CD8-positive, alpha-beta memory T cell (primary cell): ENCODE results near the gene CD300H. TPM values are rescaled to one million over a fixed set of nuclear protein-coding genes. Genes with fewer than 3 reads are reported as not detected.

Source experiments
- CTCF ChIA-PET: fragments of 350-600 bp; sonication (Branson Sonifier 250); formaldehyde crosslinking; loops from one replicate; lab custom pipeline; 2021; ENCODE audit warnings: antibody characterized with exemption; lab: Charles Lee
- POLR2A ChIA-PET: fragments of 350-600 bp; sonication (Branson Sonifier 250); formaldehyde crosslinking; loops from one replicate; lab custom pipeline; 2021; ENCODE audit warnings: antibody characterized with exemption; lab: Charles Lee
- DNase-seq, 5 donors: peaks; one replicate each; pipeline versions ENCODE4 v3.0.0 to v3.0.0-alpha.2; 2020 to 2022; ENCODE audit warnings: mixed read lengths in 1 of 5
- H3K27ac ChIP-seq: one replicate; pipeline ENCODE4 v1.7.0; 2013; ENCODE audit warnings: low read depth, mild to moderate bottlenecking, low read length, moderate library complexity
- H3K27me3 ChIP-seq: 2 replicates; pipeline ENCODE4 v1.7.0; 2013; ENCODE audit warnings: low read length, mild to moderate bottlenecking; ENCODE audit not compliant: insufficient read depth, poor library complexity, severe bottlenecking
- H3K36me3 ChIP-seq: 2 replicates; pipeline ENCODE4 v1.7.0; 2013; ENCODE audit warnings: mild to moderate bottlenecking, low read length, moderate library complexity; ENCODE audit not compliant: insufficient read depth
- H3K4me1 ChIP-seq: 2 replicates; pipeline ENCODE4 v1.7.0; 2013; ENCODE audit warnings: mild to moderate bottlenecking, low read length, moderate library complexity; ENCODE audit not compliant: insufficient read depth
- H3K4me3 ChIP-seq: 2 replicates; pipeline ENCODE4 v1.7.0; 2013; ENCODE audit warnings: mild to moderate bottlenecking, low read length
- H3K9me3 ChIP-seq: 2 replicates; pipeline ENCODE4 v1.7.0; 2013; ENCODE audit warnings: mild to moderate bottlenecking, low read length
- H3K27ac Mint-ChIP-seq, 8 donors: one replicate each; pipeline ENCODE4 v1.8.0; 2020 to 2021; ENCODE audit warnings: mixed read lengths in 8 of 8, mild to moderate bottlenecking in 6 of 8, inconsistent platforms in 3 of 8, moderate library complexity in 3 of 8
- H3K27me3 Mint-ChIP-seq, 2 donors: one replicate each; pipeline ENCODE4 v1.8.0; 2020 to 2021; ENCODE audit warnings: mixed read lengths in 2 of 2, mild to moderate bottlenecking in 1 of 2, moderate library complexity in 1 of 2
- H3K36me3 Mint-ChIP-seq, 3 donors: one replicate each; pipeline ENCODE4 v1.8.0; 2020 to 2021; ENCODE audit warnings: mixed read lengths in 3 of 3, inconsistent platforms in 1 of 3, mild to moderate bottlenecking in 1 of 3
- H3K4me1 Mint-ChIP-seq, 3 donors: one replicate each; pipeline ENCODE4 v1.8.0; 2020 to 2021; ENCODE audit warnings: mixed read lengths in 3 of 3, inconsistent platforms in 1 of 3, mild to moderate bottlenecking in 1 of 3
- H3K4me3 Mint-ChIP-seq, 7 donors: one replicate each; pipeline ENCODE4 v1.8.0; 2020 to 2021; ENCODE audit warnings: mixed read lengths in 7 of 7, mild to moderate bottlenecking in 6 of 7, moderate library complexity in 4 of 7, inconsistent platforms in 2 of 7
- H3K9me3 Mint-ChIP-seq, 5 donors: one replicate each; pipeline ENCODE4 v1.8.0; 2020 to 2022; ENCODE audit warnings: mixed read lengths in 5 of 5, mild to moderate bottlenecking in 3 of 5, moderate library complexity in 2 of 5, inconsistent platforms in 1 of 5
- polyA plus RNA-seq: library from polyadenylated mRNA; unstranded; fragments of 300-500 nt; fragmentation: Illumina TruSeq; gene quantifications from one replicate; pipeline ENCODE4 v1.2.3, GENCODE V29; 2021
- total RNA-seq, 2 experiments: library from RNA; stranded (reverse); gene quantifications; one replicate each; pipeline ENCODE4 v1.2.3, GENCODE V29; 2021

CD300H gene
- total RNA-seq (not detected), polyA plus RNA-seq (not detected)

- no peaks in the 10 kb centered on the region for H3K36me3 ChIP-seq
- CTCF ChIA-PET = interaction anchor here (1.7 kb wide), 1 partner anchor 9 kb away, joined by 3 read pairs; no protein-coding TSS in a partner anchor
These were observed at the start of gene CD300H for GRCh38 chr17:74567397-74567796. CD300H (minus strand) TSS chr17:74567509.

GRCh38 chr17:74616696-74617095 is 49.4 kb upstream of the CD300H start:
- no peak overlapping the region for H3K27ac ChIP-seq
- H3K36me3 Mint-ChIP-seq = no peaks in the 10 kb centered on the region
- peaks cover 27 to 58% of the 10 kb centered on the region in 2 donors for H3K27me3 Mint-ChIP-seq
- H3K36me3 ChIP-seq = no peaks in the 10 kb centered on the region
- H3K4me1 ChIP-seq = no peaks in the 10 kb centered on the region
- H3K4me1 Mint-ChIP-seq = peaks cover 0 to 9% (median 6%) of the 10 kb centered on the region in 3 donors
- H3K9me3 ChIP-seq = no peaks in the 10 kb centered on the region
- POLR2A ChIA-PET = no interaction called here
- no peak overlapping the region for H3K4me3 Mint-ChIP-seq
- no peak overlapping the region for H3K27ac Mint-ChIP-seq
- H3K9me3 Mint-ChIP-seq = no peaks in the 10 kb centered on the region
- no peak overlapping the region for H3K4me3 ChIP-seq
- CTCF ChIA-PET = no interaction called here
- no peak for DNase-seq
- H3K27me3 ChIP-seq = peaks cover 8% of the 10 kb centered on the region

More at GRCh38 chr17:74567397-74567796, at the start of gene CD300H:
- H3K4me3 ChIP-seq = no peak within 1 kb of the TSS
- Mint-ChIP-seq H3K36me3 (peaks cover 0 to 3% (median 0%) of the 10 kb centered on the region in 3 donors), H3K4me1 (no peaks in the 10 kb centered on the region), H3K27me3 (peaks cover 25 to 52% of the 10 kb centered on the region in 2 donors), H3K9me3 (no peaks in the 10 kb centered on the region), H3K4me3 (no peak within 1 kb of the TSS), H3K27ac (no peak within 1 kb of the TSS)
- H3K27ac ChIP-seq = no peak within 1 kb of the TSS
- POLR2A ChIA-PET = no interaction called here
- H3K4me1 ChIP-seq = no peaks in the 10 kb centered on the region
- no peaks in the 10 kb centered on the region for H3K9me3 ChIP-seq
- H3K27me3 ChIP-seq = peaks cover 14% of the 10 kb centered on the region
- DNase-seq = no peak

- Histone ChIP-seq H3K27ac (no peak overlapping the region), H3K27me3 (peaks cover 5% of the 10 kb centered on the region), H3K4me1 (no peaks in the 10 kb centered on the region), H3K4me3 (no peak overlapping the region), H3K9me3 (no peaks in the 10 kb centered on the region), H3K36me3 (no peaks in the 10 kb centered on the region)
- no peaks in the 10 kb centered on the region for H3K9me3 Mint-ChIP-seq
- ChIA-PET POLR2A (no interaction called here), CTCF (no interaction called here)
- DNase-seq = no peak
- peaks cover 0 to 9% (median 6%) of the 10 kb centered on the region in 3 donors for H3K4me1 Mint-ChIP-seq
- H3K4me3 Mint-ChIP-seq = no peak overlapping the region
- no peaks in the 10 kb centered on the region for H3K36me3 Mint-ChIP-seq
- H3K27ac Mint-ChIP-seq = no peak overlapping the region
- peaks cover 21 to 37% of the 10 kb centered on the region in 2 donors for H3K27me3 Mint-ChIP-seq
These were observed 44.7 kb upstream of the CD300H start for GRCh38 chr17:74612046-74612445.

GRCh38 chr17:74610108-74610507 is 42.8 kb upstream of the CD300H start:
- Histone ChIP-seq H3K27ac (no peak overlapping the region), H3K9me3 (no peaks in the 10 kb centered on the region), H3K4me1 (no peaks in the 10 kb centered on the region), H3K36me3 (no peaks in the 10 kb centered on the region), H3K4me3 (no peak overlapping the region), H3K27me3 (peaks cover 5% of the 10 kb centered on the region)
- ChIA-PET CTCF (no interaction called here), POLR2A (no interaction called here)
- H3K4me1 Mint-ChIP-seq = peaks cover 0 to 9% (median 6%) of the 10 kb centered on the region in 3 donors
- no peaks in the 10 kb centered on the region for H3K36me3 Mint-ChIP-seq
- H3K4me3 Mint-ChIP-seq = no peak overlapping the region
- H3K27ac Mint-ChIP-seq = no peak overlapping the region
- H3K27me3 Mint-ChIP-seq = peaks cover 12 to 30% of the 10 kb centered on the region in 2 donors
- no peaks in the 10 kb centered on the region for H3K9me3 Mint-ChIP-seq
- DNase-seq = no peak

GRCh38 chr17:74608511-74608910 is 41.2 kb upstream of the CD300H start:
- Mint-ChIP-seq H3K4me1 (peaks cover 0 to 9% (median 6%) of the 10 kb centered on the region in 3 donors), H3K9me3 (no peaks in the 10 kb centered on the region), H3K36me3 (no peaks in the 10 kb centered on the region), H3K27ac (no peak overlapping the region), H3K4me3 (no peak overlapping the region), H3K27me3 (peaks cover 11 to 32% of the 10 kb centered on the region in 2 donors)
- no peaks in the 10 kb centered on the region for H3K36me3 ChIP-seq
- no peak overlapping the region for H3K4me3 ChIP-seq
- no peaks in the 10 kb centered on the region for H3K4me1 ChIP-seq
- H3K27ac ChIP-seq = no peak overlapping the region
- peaks cover 5% of the 10 kb centered on the region for H3K27me3 ChIP-seq
- no peak for DNase-seq
- ChIA-PET CTCF (no interaction called here), POLR2A (no interaction called here)
- no peaks in the 10 kb centered on the region for H3K9me3 ChIP-seq

- Histone ChIP-seq H3K27me3 (peaks cover 5% of the 10 kb centered on the region), H3K27ac (no peak overlapping the region), H3K9me3 (no peaks in the 10 kb centered on the region), H3K4me3 (no peak overlapping the region), H3K4me1 (no peaks in the 10 kb centered on the region), H3K36me3 (no peaks in the 10 kb centered on the region)
- peaks cover 10 to 43% of the 10 kb centered on the region in 2 donors for H3K27me3 Mint-ChIP-seq
- no peaks in the 10 kb centered on the region for H3K36me3 Mint-ChIP-seq
- no peak overlapping the region for H3K27ac Mint-ChIP-seq
- H3K4me3 Mint-ChIP-seq = no peak overlapping the region
- H3K4me1 Mint-ChIP-seq = peaks cover 0 to 3% (median under 1%) of the 10 kb centered on the region in 3 donors
- ChIA-PET POLR2A (no interaction called here), CTCF (no interaction called here)
- DNase-seq = no peak
- H3K9me3 Mint-ChIP-seq = no peaks in the 10 kb centered on the region
These were observed 39.9 kb upstream of the CD300H start for GRCh38 chr17:74607221-74607620.

GRCh38 chr17:74606050-74606449 is 38.7 kb upstream of the CD300H start:
- Histone ChIP-seq H3K27ac (no peak overlapping the region), H3K4me3 (no peak overlapping the region), H3K4me1 (no peaks in the 10 kb centered on the region), H3K9me3 (no peaks in the 10 kb centered on the region), H3K36me3 (no peaks in the 10 kb centered on the region), H3K27me3 (peaks cover 5% of the 10 kb centered on the region)
- H3K27me3 Mint-ChIP-seq = peaks cover 13 to 50% of the 10 kb centered on the region in 2 donors
- H3K27ac Mint-ChIP-seq = no peak overlapping the region
- H3K36me3 Mint-ChIP-seq = no peaks in the 10 kb centered on the region
- ChIA-PET POLR2A (no interaction called here), CTCF (no interaction called here)
- DNase-seq = no peak
- peaks cover 0 to 3% (median 0%) of the 10 kb centered on the region in 3 donors for H3K4me1 Mint-ChIP-seq
- no peaks in the 10 kb centered on the region for H3K9me3 Mint-ChIP-seq
- no peak overlapping the region for H3K4me3 Mint-ChIP-seq

GRCh38 chr17:74605361-74605760 is 38.1 kb upstream of the CD300H start:
- no peak overlapping the region for H3K4me3 Mint-ChIP-seq
- Histone ChIP-seq H3K4me1 (no peaks in the 10 kb centered on the region), H3K27me3 (peaks cover 1% of the 10 kb centered on the region), H3K9me3 (no peaks in the 10 kb centered on the region), H3K4me3 (no peak overlapping the region), H3K27ac (no peak overlapping the region), H3K36me3 (no peaks in the 10 kb centered on the region)
- peaks cover 13 to 56% of the 10 kb centered on the region in 2 donors for H3K27me3 Mint-ChIP-seq
- ChIA-PET POLR2A (no interaction called here), CTCF (no interaction called here)
- no peaks in the 10 kb centered on the region for H3K9me3 Mint-ChIP-seq
- H3K36me3 Mint-ChIP-seq = no peaks in the 10 kb centered on the region
- peaks cover 0 to 3% (median 0%) of the 10 kb centered on the region in 3 donors for H3K4me1 Mint-ChIP-seq
- no peak overlapping the region for H3K27ac Mint-ChIP-seq
- no peak for DNase-seq
